Caco-2 (cell line): ENCODE data around the gene NDUFA3. TPM values are rescaled to one million over a fixed set of nuclear protein-coding genes. Genes with fewer than 3 reads are reported as not detected.

Experiments used
- BruUV-seq: library from RNA; stranded (reverse); fragments of 400-500 nt; replicated peaks from 2 replicates; lab custom pipeline; 2021; lab: Mats Ljungman, UMichigan
- CTCF ChIA-PET: fragments of 300-600 bp; sonication (Branson Sonifier 250); formaldehyde crosslinking; loops from one replicate; lab custom pipeline; 2022; ENCODE audit warnings: antibody characterized with exemption; lab: Charles Lee
- POLR2A ChIA-PET: fragments of 300-600 bp; sonication (Branson Sonifier 250); formaldehyde crosslinking; loops from one replicate; lab custom pipeline; 2022; ENCODE audit warnings: antibody characterized with exemption; lab: Charles Lee
- DNase-seq, 2 experiments: peaks; one replicate each; pipeline versions ENCODE4 v3.0.0 to v3.0.0-alpha.2; 2020 to 2022
- H3K27me3 ChIP-seq: replicated peaks from 2 replicates; pipeline ENCODE4 v1.6.0; 2011; ENCODE audit warnings: low read length; ENCODE audit not compliant: control insufficient read depth, insufficient read depth
- H3K36me3 ChIP-seq: 2 replicates; pipeline ENCODE4 v1.5.1; 2011; ENCODE audit warnings: low read length; ENCODE audit not compliant: control insufficient read depth, insufficient read depth
- H3K4me1 ChIP-seq: fragments of 250-450 bp; sonication (Bioruptor Pico); 2 replicates; pipeline ENCODE4 v1.5.1; 2020; ENCODE audit warnings: mild to moderate bottlenecking
- H3K4me3 ChIP-seq: 2 replicates; pipeline ENCODE4 v1.5.1; 2011; ENCODE audit warnings: low read depth, mild to moderate bottlenecking, control low read depth, low read length
- H3K9me3 ChIP-seq: fragments of 250-450 bp; sonication (Bioruptor Pico); 2 replicates; pipeline ENCODE4 v1.5.1; 2020; ENCODE audit warnings: mild to moderate bottlenecking, moderate library complexity
- H3K27ac Mint-ChIP-seq: one replicate; pipeline ENCODE4 v1.8.0; 2022; ENCODE audit warnings: mixed read lengths; ENCODE audit not compliant: unreplicated experiment
- H3K27me3 Mint-ChIP-seq: one replicate; pipeline ENCODE4 v1.8.0; 2022; ENCODE audit warnings: mixed read lengths; ENCODE audit not compliant: insufficient read depth, unreplicated experiment
- H3K36me3 Mint-ChIP-seq: one replicate; pipeline ENCODE4 v1.8.0; 2022; ENCODE audit warnings: mild to moderate bottlenecking, mixed read lengths; ENCODE audit not compliant: insufficient read depth, unreplicated experiment
- H3K4me1 Mint-ChIP-seq: one replicate; pipeline ENCODE4 v1.8.0; 2022; ENCODE audit warnings: low read depth, mixed read lengths; ENCODE audit not compliant: unreplicated experiment
- H3K4me3 Mint-ChIP-seq: one replicate; pipeline ENCODE4 v1.8.0; 2022; ENCODE audit warnings: mild to moderate bottlenecking, moderate library complexity, mixed read lengths; ENCODE audit not compliant: unreplicated experiment
- H3K9me3 Mint-ChIP-seq: one replicate; pipeline ENCODE4 v1.8.0; 2022; ENCODE audit warnings: mixed read lengths; ENCODE audit not compliant: unreplicated experiment
- intact Hi-C: fragments of 100-400 bp; cut with micrococcal nuclease; formaldehyde crosslinking; loops from one replicate; pipeline ENCODE4 v1.10.0; 2022; ENCODE audit not compliant: unreplicated experiment
- total RNA-seq: library from RNA; stranded (reverse); gene quantifications from 2 replicates; pipeline ENCODE4 v1.2.3, GENCODE V29; 2022
- TF ChIP-seq, protein P1 (sequence below), 2 experiments: fragments of 200-600 bp in 1 of 2; IDR thresholded peaks; 1 replicate in 1 of 2; 2 replicates in 1 of 2; pipeline versions ENCODE4 v1.5.1 to v1.8.0; 2011 to 2022; ENCODE audit warnings: antibody characterized with exemption in 1 of 2, control low read depth in 1 of 2, inconsistent platforms in 1 of 2, low read depth in 1 of 2, low read length in 1 of 2, mild to moderate bottlenecking in 1 of 2, moderate library complexity in 1 of 2; ENCODE audit not compliant: insufficient read depth in 1 of 2, severe bottlenecking in 1 of 2, unreplicated experiment in 1 of 2

NDUFA3 gene
- total RNA-seq, 1 experiment from 2014 or later, result 185 TPM

DNA sequence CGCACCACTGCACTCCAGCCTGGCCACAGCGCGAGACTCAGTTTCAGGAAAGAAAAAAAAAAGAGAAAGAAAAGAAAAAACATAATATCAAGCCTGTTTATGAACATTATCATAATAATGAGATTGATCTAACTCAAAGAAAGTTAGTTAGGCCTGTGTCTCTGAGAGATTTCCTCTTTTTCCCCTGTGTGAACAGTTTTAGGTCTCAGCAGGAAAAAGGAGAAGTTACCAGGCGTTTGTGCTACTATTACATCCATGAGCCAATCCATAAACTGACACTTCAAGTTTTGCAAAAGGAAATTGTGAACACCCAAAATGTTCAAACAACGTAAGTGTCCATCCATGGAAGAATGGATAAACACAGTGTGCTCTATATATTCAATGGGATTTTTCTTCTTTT, 25.3 kb upstream of the NDUFA3 start:
- Histone ChIP-seq H3K4me1 (no peaks in the 10 kb centered on the region), H3K4me3 (no peak overlapping the region), H3K36me3 (no peaks in the 10 kb centered on the region), H3K27me3 (no peaks in the 10 kb centered on the region), H3K9me3 (peaks cover 14% of the 10 kb centered on the region)
- Mint-ChIP-seq H3K27me3 (peaks cover 4% of the 10 kb centered on the region), H3K4me3 (no peak overlapping the region), H3K27ac (no peak overlapping the region), H3K36me3 (no peaks in the 10 kb centered on the region), H3K4me1 (no peaks in the 10 kb centered on the region), H3K9me3 (peaks cover 27% of the 10 kb centered on the region)
- TF ChIP-seq, protein P1, sequence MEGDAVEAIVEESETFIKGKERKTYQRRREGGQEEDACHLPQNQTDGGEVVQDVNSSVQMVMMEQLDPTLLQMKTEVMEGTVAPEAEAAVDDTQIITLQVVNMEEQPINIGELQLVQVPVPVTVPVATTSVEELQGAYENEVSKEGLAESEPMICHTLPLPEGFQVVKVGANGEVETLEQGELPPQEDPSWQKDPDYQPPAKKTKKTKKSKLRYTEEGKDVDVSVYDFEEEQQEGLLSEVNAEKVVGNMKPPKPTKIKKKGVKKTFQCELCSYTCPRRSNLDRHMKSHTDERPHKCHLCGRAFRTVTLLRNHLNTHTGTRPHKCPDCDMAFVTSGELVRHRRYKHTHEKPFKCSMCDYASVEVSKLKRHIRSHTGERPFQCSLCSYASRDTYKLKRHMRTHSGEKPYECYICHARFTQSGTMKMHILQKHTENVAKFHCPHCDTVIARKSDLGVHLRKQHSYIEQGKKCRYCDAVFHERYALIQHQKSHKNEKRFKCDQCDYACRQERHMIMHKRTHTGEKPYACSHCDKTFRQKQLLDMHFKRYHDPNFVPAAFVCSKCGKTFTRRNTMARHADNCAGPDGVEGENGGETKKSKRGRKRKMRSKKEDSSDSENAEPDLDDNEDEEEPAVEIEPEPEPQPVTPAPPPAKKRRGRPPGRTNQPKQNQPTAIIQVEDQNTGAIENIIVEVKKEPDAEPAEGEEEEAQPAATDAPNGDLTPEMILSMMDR (IDR thresholded peaks at IDR 0.05; ENCODE audit: insufficient read depth in 1 of 2, low read depth in 1 of 2, low read length in 1 of 2, severe bottlenecking in 1 of 2, unreplicated experiment in 1 of 2), result no peak
- ChIA-PET POLR2A (no interaction called here), CTCF (no interaction called here)
- intact Hi-C loops, result no loop called here
- no peak for DNase-seq
- no TSS peak for BruUV-seq

DNA sequence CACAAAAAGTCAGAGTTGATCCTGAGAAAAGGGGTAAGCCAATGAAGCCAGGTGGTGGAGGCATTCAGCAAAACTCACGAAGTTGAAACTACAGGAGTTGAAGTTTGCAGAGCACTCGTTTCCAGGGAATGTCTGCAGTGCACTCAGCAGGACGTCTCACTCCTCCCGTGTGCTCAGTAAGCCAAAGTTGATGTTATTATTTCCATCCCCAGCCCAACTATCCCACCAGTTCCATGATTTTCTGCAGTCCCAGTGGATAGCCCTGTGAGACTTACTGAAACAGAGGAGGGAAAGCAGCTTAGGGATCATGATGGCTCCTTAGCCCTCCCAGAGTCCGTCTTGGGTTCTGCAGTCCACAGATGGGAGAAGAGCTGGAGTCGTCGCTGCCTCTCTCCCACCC, 21.6 kb upstream of the NDUFA3 start, which contains the start of gene TARM1:
TARM1 (minus strand) TSS at position 334 of the 400 bp plus-strand sequence; CDS start at position 309, 25 bp downstream.
- H3K4me1 ChIP-seq, result no peaks in the 10 kb centered on the region
- no peaks in the 10 kb centered on the region for H3K4me1 Mint-ChIP-seq
- no peaks in the 10 kb centered on the region for H3K27me3 ChIP-seq
- no peaks in the 10 kb centered on the region for H3K36me3 ChIP-seq
- BruUV-seq, result no TSS peak
- no peak for DNase-seq
- H3K36me3 Mint-ChIP-seq, result no peaks in the 10 kb centered on the region
- TF ChIP-seq, protein P1 (IDR thresholded peaks at IDR 0.05; ENCODE audit: insufficient read depth in 1 of 2, low read depth in 1 of 2, low read length in 1 of 2, severe bottlenecking in 1 of 2, unreplicated experiment in 1 of 2), result no peak
- H3K9me3 ChIP-seq, result peaks cover 23% of the 10 kb centered on the region
- no peak within 1 kb of the TSS for H3K27ac Mint-ChIP-seq
- intact Hi-C loops, result no loop called here
- CTCF ChIA-PET, result interaction anchor here (0.9 kb wide), 1 partner anchor 54 kb away, joined by 3 read pairs; no protein-coding TSS in a partner anchor
- POLR2A ChIA-PET, result no interaction called here
- H3K4me3 Mint-ChIP-seq, result no peak within 1 kb of the TSS
- H3K9me3 Mint-ChIP-seq, result peaks cover 29% of the 10 kb centered on the region
- no peak within 1 kb of the TSS for H3K4me3 ChIP-seq
- H3K27me3 Mint-ChIP-seq, result peaks cover 2% of the 10 kb centered on the region

DNA sequence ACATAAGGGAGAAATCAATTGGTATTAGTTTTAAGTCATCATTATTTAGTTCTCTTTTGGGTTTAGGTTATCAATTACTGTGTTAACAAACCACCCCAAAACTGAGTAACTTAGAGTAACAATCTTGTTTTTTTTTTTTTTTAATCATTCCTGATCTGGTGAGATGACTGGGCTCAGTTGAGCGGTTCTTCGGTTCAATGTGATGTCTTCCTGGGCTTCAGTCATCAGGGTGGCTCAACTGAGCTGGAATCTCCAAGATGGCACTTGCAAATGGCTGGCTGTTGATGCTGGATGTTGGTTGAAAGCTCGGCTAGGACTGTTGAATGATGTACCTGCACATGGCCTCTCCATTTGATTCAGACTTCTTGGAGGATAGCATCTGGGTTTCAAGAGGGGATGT, 18.2 kb upstream of the NDUFA3 start:
- Mint-ChIP-seq H3K36me3 (no peaks in the 10 kb centered on the region), H3K4me3 (no peak overlapping the region), H3K27ac (no peak overlapping the region), H3K4me1 (no peaks in the 10 kb centered on the region), H3K27me3 (peaks cover 2% of the 10 kb centered on the region), H3K9me3 (peaks cover 20% of the 10 kb centered on the region)
- Histone ChIP-seq H3K27me3 (no peaks in the 10 kb centered on the region), H3K4me1 (no peaks in the 10 kb centered on the region), H3K4me3 (no peak overlapping the region), H3K36me3 (no peaks in the 10 kb centered on the region), H3K9me3 (peaks cover 23% of the 10 kb centered on the region)
- intact Hi-C loops, result no loop called here
- TF ChIP-seq, protein P1 (IDR thresholded peaks at IDR 0.05; ENCODE audit: insufficient read depth in 1 of 2, low read depth in 1 of 2, low read length in 1 of 2, severe bottlenecking in 1 of 2, unreplicated experiment in 1 of 2), result no peak
- BruUV-seq, result no TSS peak
- POLR2A ChIA-PET, result no interaction called here
- no peak for DNase-seq
- CTCF ChIA-PET, result no interaction called here
